MCF 10A (cell line): Measurements from ENCODE around the gene STK31. TPM values are rescaled to one million over a fixed set of nuclear protein-coding genes. Genes with fewer than 3 reads are reported as not detected.
A peak's percentile ranks its signal among the peaks of the same experiment; 100 is the strongest.

Experiments used
- BruUV-seq: library from RNA; stranded (reverse); fragments of 400-500 nt; replicated peaks from 2 replicates; lab custom pipeline; 2021; lab: Mats Ljungman, UMichigan
- CTCF ChIA-PET: fragments of 300-600 bp; sonication (Branson Sonifier 250); formaldehyde crosslinking; extraction: SDS; loops from one replicate; lab custom pipeline; 2021; ENCODE audit warnings: antibody characterized with exemption, inconsistent platforms; lab: Yijun Ruan, JAX
- POLR2A ChIA-PET: fragments of 300-600, 350-650 bp; sonication (Branson Sonifier 250); formaldehyde crosslinking; extraction: SDS; loops from one replicate; lab custom pipeline; 2020; ENCODE audit warnings: antibody characterized with exemption, inconsistent platforms; lab: Yijun Ruan, JAX
- DNase-seq: peaks from one replicate; pipeline ENCODE4 v3.0.0-alpha.2; 2018; ENCODE audit not compliant: unreplicated experiment
- H3K27ac Mint-ChIP-seq: one replicate; pipeline ENCODE4 v1.8.0; 2022; ENCODE audit warnings: mild to moderate bottlenecking, low read depth, mixed read lengths; ENCODE audit not compliant: unreplicated experiment
- H3K27me3 Mint-ChIP-seq: one replicate; pipeline ENCODE4 v1.8.0; 2022; ENCODE audit warnings: mixed read lengths; ENCODE audit not compliant: insufficient read depth, unreplicated experiment
- H3K36me3 Mint-ChIP-seq: one replicate; pipeline ENCODE4 v1.8.0; 2022; ENCODE audit warnings: mild to moderate bottlenecking, moderate library complexity, mixed read lengths; ENCODE audit not compliant: insufficient read depth, unreplicated experiment
- H3K4me1 Mint-ChIP-seq: one replicate; pipeline ENCODE4 v1.8.0; 2022; ENCODE audit warnings: mixed read lengths; ENCODE audit not compliant: insufficient read depth, unreplicated experiment
- H3K4me3 Mint-ChIP-seq: one replicate; pipeline ENCODE4 v1.8.0; 2022; ENCODE audit warnings: mild to moderate bottlenecking, moderate library complexity, mixed read lengths; ENCODE audit not compliant: unreplicated experiment
- H3K9me3 Mint-ChIP-seq: one replicate; pipeline ENCODE4 v1.8.0; 2022; ENCODE audit warnings: mixed read lengths; ENCODE audit not compliant: unreplicated experiment
- CTCF ChIP-seq: fragments of 200-600 bp; IDR thresholded peaks from one replicate; pipeline ENCODE4 v1.8.0; 2022; ENCODE audit warnings: antibody characterized with exemption, mild to moderate bottlenecking; ENCODE audit not compliant: unreplicated experiment
- intact Hi-C: fragments of 100-400 bp; cut with micrococcal nuclease; formaldehyde crosslinking; loops from 2 replicates; pipeline ENCODE4 v1.14.1; 2022
- total RNA-seq: library from RNA; stranded (reverse); gene quantifications from 2 replicates; pipeline ENCODE4 v1.2.3, GENCODE V29; 2022

The STK31 gene
- total RNA-seq, 1 experiment from 2014 or later: not detected

- no peak overlapping the region for H3K27ac Mint-ChIP-seq
- DNase-seq: no peak
- H3K27me3 Mint-ChIP-seq: no peaks in the 10 kb centered on the region
- intact Hi-C loops: no loop called here
- ChIA-PET POLR2A (no interaction called here), CTCF (interaction anchor here (0.8 kb wide), 1 partner anchor 10 kb away, joined by 3 read pairs; no protein-coding TSS in a partner anchor)
- H3K4me3 Mint-ChIP-seq: no peak overlapping the region
- H3K4me1 Mint-ChIP-seq: no peaks in the 10 kb centered on the region
- H3K36me3 Mint-ChIP-seq: peaks cover 11% of the 10 kb centered on the region
- TF ChIP-seq CTCF: no peak
- BruUV-seq: no TSS peak
- peaks cover 18% of the 10 kb centered on the region for H3K9me3 Mint-ChIP-seq
These were observed 142.1 kb downstream of the STK31 start for GRCh38 chr7:23852135-23852534.

GRCh38 chr7:23852988-23853387, 143.0 kb downstream of the STK31 start:
- Mint-ChIP-seq H3K4me3 (no peak overlapping the region), H3K9me3 (peaks cover 11% of the 10 kb centered on the region), H3K36me3 (peaks cover 5% of the 10 kb centered on the region), H3K27ac (no peak overlapping the region), H3K27me3 (no peaks in the 10 kb centered on the region), H3K4me1 (no peaks in the 10 kb centered on the region)
- no peak for TF ChIP-seq CTCF
- intact Hi-C loops: no loop called here
- CTCF ChIA-PET: interaction anchor here (0.8 to 2.4 kb wide), 2 partner anchors 9 to 10 kb away, joined by 3 to 13 read pairs; no protein-coding TSS in a partner anchor
- POLR2A ChIA-PET: no interaction called here
- no peak for DNase-seq
- no TSS peak for BruUV-seq

GRCh38 chr7:23863209-23863787, 153.3 kb downstream of the STK31 start:
- Mint-ChIP-seq H3K27me3 (no peaks in the 10 kb centered on the region), H3K36me3 (no peaks in the 10 kb centered on the region), H3K4me1 (peaks cover 13% of the 10 kb centered on the region), H3K27ac (no peak overlapping the region), H3K4me3 (no peak overlapping the region), H3K9me3 (no peaks in the 10 kb centered on the region)
- DNase-seq: peak; percentile 50
- intact Hi-C loops: loop anchor here (1.0 to 5.0 kb wide), 6 partner anchors 264 to 802 kb away; no protein-coding TSS in a partner anchor
- ChIA-PET CTCF (interaction anchor here (0.5 to 5.9 kb wide), 25 partner anchors 9 to 864 kb away, joined by 3 to 60 read pairs (median 3); no protein-coding TSS in a partner anchor), POLR2A (interaction anchor here (0.6 to 1.5 kb wide), 2 partner anchors 518 to 808 kb away, joined by 3 to 6 read pairs; no protein-coding TSS in a partner anchor)
- TF ChIP-seq CTCF: peak; percentile 80
- BruUV-seq: no TSS peak

GRCh38 chr7:23864973-23865372, 155.0 kb downstream of the STK31 start:
- Mint-ChIP-seq H3K4me1 (peaks cover 13% of the 10 kb centered on the region), H3K4me3 (no peak overlapping the region), H3K27ac (peak overlapping the region; percentile 53), H3K27me3 (no peaks in the 10 kb centered on the region), H3K9me3 (no peaks in the 10 kb centered on the region), H3K36me3 (no peaks in the 10 kb centered on the region)
- intact Hi-C loops: loop anchor here (5.0 kb wide), 3 partner anchors 262 to 712 kb away; no protein-coding TSS in a partner anchor
- DNase-seq: peak; percentile 61
- CTCF ChIA-PET: interaction anchor here (0.5 to 5.9 kb wide), 9 partner anchors 20 to 1233 kb away, joined by 3 to 60 read pairs (median 5); no protein-coding TSS in a partner anchor
- BruUV-seq: no TSS peak
- TF ChIP-seq CTCF: no peak
- POLR2A ChIA-PET: interaction anchor here (0.6 kb wide), 1 partner anchor 519 kb away, joined by 4 read pairs; no protein-coding TSS in a partner anchor
